NT2/D1 (cell line): ENCODE data around the gene TMEM59L.

ENCODE experiments used
- SUZ12 ChIP-seq: IDR thresholded peaks from 2 replicates; pipeline ENCODE4 v1.6.1; 2011; ENCODE audit not compliant: insufficient read length, insufficient read depth; ENCODE audit errors: extremely low read depth
- ZNF274 ChIP-seq: IDR thresholded peaks from 2 replicates; pipeline ENCODE4 v1.6.1; 2011; ENCODE audit warnings: mild to moderate bottlenecking, low read depth, low read length

DNA sequence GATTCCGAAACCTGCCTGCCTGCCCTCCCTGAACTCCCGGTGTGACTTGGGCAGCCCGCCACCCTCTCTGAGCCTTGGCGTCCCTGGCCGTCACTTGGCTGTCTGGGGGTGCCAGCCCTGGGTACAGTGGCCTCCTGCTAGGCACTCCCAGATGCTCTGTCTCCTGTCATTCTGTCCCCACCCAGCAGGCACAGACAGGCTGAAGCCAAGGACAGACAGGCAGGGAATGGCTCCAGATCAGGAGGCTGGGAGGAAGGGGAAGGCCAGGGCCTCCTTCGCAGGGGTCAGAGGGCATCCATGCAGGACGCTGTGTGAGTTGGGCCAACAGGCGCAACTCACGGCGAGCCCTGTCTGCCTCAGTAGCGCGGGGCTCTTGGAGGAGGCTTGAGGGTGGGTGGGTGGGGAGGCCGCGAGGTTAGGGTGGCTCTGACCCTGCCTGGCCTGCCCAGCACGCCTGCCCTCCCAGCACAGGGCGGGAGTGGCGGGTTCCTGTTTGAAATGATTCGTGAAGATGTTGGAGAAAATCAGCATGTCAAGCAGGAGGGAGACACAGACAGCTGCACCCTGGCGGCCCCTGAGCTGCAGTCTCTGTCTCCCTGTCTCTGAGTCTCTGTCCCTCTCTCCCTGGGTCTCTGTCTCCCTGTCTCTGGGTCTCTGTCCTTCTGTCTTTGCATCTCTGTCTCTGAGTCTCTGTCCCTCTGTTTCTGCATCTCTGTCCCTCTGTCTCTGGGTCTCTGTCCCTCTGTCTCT, 43.8 kb downstream of the TMEM59L start:
- TF ChIP-seq ZNF274 (no peak), SUZ12 (no peak)
